RPMI8226 (cell line): ENCODE results near the gene IL3.

Experiments
- DNase-seq: peaks from one replicate; pipeline ENCODE4 v3.0.0-alpha.2; 2015

The IL3 gene

GRCh38 chr5:132060501-132061161 is at the start of gene IL3:
IL3 (plus strand) TSS chr5:132060655; CDS start chr5:132060707, 52 bp downstream.
- DNase-seq = no peak

GRCh38 chr5:132010989-132011621 is 49.4 kb upstream of the IL3 start:
- no peak for DNase-seq

GRCh38 chr5:132011622-132012343 is 48.7 kb upstream of the IL3 start, which contains the start of gene ACSL6:
ACSL6 (minus strand) TSS chr5:132011658; CDS start chr5:132011553, 105 bp downstream.
- DNase-seq = no peak

GRCh38 chr5:132012371-132013005 is 48.0 kb upstream of the IL3 start:
- DNase-seq = peak; percentile 39

- DNase-seq = no peak
These were observed 47.3 kb upstream of the IL3 start for GRCh38 chr5:132013006-132013689.

GRCh38 chr5:132013711-132014110 is 46.7 kb upstream of the IL3 start:
- no peak for DNase-seq

GRCh38 chr5:132016721-132017250 is 43.7 kb upstream of the IL3 start:
- DNase-seq = no peak

GRCh38 chr5:132017316-132017715 is 43.1 kb upstream of the IL3 start:
- DNase-seq = peak; percentile 92

- DNase-seq = peak; percentile 81
These were observed 42.5 kb upstream of the IL3 start for GRCh38 chr5:132017738-132018625.

GRCh38 chr5:132019337-132019736 is 41.1 kb upstream of the IL3 start:
- DNase-seq = peak; percentile 34

GRCh38 chr5:132019857-132020555 is 40.4 kb upstream of the IL3 start:
- peak; percentile 90 for DNase-seq

- no peak for DNase-seq
These were observed 39.7 kb upstream of the IL3 start for GRCh38 chr5:132020568-132021339.

- no peak for DNase-seq
These were observed 38.8 kb upstream of the IL3 start for GRCh38 chr5:132021654-132022053.

GRCh38 chr5:132022737-132023136 is 37.7 kb upstream of the IL3 start:
- no peak for DNase-seq

- DNase-seq = no peak
These were observed 37.0 kb upstream of the IL3 start for GRCh38 chr5:132023258-132024116.

GRCh38 chr5:132024117-132024435 is 36.4 kb upstream of the IL3 start:
- no peak for DNase-seq

GRCh38 chr5:132024789-132025402 is 35.6 kb upstream of the IL3 start:
- DNase-seq = peak; percentile 33

- DNase-seq = no peak
These were observed 35.0 kb upstream of the IL3 start for GRCh38 chr5:132025403-132025971.
